HG03575 (cell line): ENCODE results near the gene ZDHHC8.

ENCODE experiments used
- ATAC-seq: cut with Tn5 transposase; IDR thresholded peaks from one replicate; pipeline ENCODE4 v1.9.1; 2021; ENCODE audit not compliant: unreplicated experiment, insufficient number of reproducible peaks, low FRiP score; ENCODE audit errors: extremely low read depth

Gene ZDHHC8

GRCh38 chr22:20125201-20126174 is 6.1 kb upstream of the ZDHHC8 start:
- no peak for ATAC-seq

DNA sequence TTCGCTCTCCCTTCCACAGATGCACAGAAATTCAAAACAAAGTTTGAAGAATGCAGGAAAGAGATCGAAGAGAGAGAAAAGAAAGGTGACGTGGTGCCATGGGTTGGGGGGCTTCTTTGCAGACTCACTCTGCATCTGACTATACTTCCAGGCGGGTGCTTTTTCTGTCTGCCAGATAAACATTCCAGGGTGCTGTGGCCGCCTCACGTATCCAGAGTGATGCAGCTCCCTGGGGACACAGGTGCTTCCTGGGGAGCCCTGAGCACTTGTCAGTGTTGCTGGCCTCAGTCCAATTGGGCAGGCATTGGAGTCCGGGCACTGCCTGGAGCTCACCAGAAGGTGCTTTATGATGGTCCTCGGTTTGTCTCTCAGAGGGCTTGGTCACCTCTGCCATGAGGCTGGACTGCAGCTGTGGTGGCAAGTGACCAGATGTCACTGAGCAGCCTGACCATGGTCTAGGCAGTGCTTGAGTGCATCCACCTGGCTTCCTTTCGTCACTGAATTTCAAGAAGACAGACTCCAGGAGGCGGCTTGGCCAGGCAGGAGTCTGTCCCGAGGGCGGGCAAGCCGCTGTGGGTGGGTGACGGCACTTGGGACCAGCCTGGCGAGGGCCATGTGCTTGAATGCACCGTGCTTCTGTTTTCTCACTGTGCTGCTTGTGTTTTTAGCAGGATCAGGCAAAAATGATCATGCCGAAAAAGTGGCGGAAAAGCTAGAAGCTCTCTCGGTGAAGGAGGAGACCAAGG is 5.1 kb upstream of the ZDHHC8 start:
- ATAC-seq = no peak

DNA sequence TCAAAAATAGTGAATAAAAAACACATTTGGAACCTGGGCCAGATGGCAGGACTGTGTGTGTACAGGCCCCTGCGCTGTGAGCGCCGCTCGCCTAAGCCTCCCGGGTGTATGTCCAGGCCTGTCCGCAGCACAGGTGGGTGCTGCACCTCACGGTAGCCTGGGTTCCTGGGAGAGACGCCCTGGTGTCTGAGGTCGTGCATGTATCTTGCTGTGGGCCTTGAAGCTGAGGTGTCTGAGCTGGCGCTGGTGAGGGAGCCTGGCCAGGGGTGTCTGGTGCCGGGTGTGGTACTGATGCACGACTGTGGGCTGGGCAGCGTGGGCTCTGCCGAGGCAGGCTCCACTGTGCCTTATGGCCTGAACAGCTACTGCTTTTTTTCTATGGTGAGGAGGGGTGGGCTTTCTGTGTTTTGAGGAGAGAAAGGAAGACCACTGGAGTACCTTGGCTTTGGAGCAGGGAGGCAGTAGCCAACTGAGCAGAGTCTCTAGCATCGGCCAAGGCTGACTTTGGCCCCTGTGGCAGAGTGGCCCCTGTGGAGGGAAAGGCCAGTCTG is 4.2 kb upstream of the ZDHHC8 start:
- no peak for ATAC-seq

- no peak for ATAC-seq
Measured at GRCh38 chr22:20127869-20128618, 3.6 kb upstream of the ZDHHC8 start.

DNA sequence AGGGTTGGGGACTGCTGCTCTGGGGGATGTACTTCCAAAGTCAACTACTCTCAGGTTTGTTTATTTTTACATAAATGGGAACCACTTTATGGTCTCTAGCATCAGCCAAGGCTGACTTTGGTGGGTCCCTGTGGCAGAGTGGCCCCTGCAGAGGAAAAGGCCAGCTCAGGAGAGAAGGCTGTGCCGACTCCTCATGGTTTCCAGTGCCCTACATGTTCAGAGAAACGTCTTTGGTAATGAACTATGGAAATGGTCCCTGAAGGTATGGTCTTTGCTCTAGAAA is 3.0 kb upstream of the ZDHHC8 start:
- no peak for ATAC-seq

DNA sequence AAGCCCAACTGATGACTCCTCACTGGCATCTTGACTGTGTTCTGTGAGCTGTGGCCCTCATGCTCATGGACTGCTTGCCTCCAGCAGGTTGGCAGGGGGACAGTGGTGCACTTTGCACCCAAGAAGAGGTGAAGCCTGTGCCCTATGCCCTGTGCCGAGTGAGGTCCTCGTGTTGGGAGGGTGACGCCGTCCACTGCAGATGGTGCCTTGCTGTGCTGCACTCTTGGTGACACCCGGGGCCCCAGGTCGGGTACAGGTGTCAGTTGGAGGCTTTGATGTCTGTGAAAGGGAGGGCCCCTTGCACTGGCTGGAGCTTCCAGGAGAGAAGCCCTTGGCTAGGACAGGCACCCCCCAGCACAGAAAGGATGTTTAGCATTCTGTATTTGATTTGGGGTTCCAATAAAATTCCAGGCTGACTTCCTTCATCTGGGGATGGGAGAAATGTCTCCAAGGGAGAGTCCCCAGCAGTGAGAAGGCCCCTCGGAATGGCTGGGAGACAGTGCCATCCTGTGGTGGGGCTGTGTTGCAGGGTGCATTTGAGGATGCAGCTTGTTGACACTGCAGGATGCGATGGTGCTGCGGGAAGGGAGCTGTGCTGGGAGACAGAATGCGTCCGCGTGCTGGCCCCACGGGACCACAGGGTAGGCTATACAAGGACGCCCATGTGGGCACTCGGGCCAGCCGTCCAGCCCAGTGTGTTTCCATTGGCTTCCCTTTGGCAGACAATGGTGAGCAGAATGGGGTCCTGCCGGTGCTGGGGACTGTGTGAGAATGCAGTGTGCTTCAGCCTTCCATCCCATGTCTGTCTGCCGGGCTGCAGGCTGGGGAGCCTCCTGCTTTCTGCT is 2.5 kb upstream of the ZDHHC8 start:
- no peak for ATAC-seq

DNA sequence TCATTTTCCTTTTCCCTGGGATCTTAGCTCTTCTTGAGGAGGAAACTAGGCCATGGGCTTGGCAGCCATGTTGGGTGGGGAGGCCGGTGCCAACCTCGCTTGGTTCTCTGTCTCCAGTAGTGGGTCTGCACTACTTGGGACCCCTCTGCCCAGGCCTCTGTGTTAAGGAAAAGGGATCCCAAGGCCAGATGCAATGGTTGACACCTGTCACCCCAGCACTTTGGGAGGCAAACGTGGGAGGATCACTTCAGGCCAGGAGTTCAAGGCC is 1.9 kb upstream of the ZDHHC8 start:
- no peak for ATAC-seq

GRCh38 chr22:20130319-20130718 is 1.3 kb upstream of the ZDHHC8 start:
- no peak for ATAC-seq

- ATAC-seq = no peak
Measured at GRCh38 chr22:20130731-20131596, 640 bp upstream of the ZDHHC8 start.

DNA sequence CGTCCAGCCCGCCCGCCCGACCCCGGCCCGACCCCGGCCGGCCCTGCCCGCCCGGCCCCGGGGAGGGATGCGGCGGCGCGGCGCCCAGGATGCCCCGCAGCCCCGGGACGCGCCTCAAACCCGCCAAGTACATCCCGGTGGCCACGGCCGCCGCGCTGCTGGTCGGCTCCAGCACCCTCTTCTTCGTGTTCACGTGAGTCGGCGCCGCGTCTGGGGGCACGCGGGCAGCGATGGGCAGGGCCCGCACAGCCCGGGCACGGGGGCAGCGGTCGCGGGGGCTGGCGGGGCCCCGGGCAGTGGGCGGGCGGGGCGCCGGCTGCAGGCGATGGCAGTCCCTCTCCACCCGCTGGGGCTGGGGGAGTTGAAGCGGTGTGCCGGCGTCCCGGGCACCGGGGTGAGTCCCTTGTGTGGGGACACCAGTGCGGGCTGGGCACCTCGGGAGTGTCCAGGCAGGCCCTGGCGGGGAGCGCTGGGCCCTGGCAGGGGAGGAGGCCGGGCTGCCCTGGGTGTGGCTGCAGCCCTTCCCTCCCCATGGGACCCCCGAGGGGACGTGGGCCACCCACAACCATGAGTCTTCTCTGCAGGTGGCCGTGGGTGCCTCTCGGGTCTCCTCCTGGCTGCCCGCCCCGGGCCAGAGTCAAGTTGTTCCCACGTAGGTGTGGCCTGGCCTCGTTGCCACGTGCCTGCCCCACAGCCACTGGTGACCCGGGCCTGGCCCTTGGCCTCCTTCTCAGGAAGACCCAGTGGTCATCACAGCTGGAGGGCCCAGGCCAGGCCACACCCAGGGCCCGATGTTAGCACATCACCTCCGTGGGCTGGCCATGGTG is 468 bp downstream of the ZDHHC8 start:
- no peak for ATAC-seq

DNA sequence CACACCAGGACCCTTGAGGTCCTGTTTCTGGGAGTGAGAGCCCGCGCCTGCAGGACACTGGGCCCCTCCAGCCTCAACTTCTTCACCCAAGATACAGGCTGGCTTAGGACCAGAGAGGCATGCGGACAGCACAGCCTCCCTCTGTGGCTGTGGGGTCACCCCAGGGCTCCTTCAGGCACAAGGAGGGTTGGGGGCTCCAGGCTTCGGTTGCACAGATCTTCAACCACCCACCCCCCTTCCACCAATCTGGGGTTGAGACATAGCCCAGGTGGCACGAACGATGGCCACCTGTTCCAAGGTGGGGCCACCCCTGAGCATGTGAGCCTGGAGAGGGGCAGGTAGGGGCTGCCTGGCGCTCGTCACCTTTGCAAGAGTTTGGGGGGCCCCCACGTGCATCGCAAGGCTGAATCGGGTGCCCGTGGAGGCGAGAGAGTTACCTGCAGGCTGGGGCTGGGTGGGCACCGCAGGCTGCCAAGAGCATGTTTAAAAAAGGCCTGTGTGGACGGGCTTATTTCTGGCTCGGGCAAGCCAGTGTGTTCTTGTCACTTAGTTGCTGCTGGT is 1.2 kb downstream of the ZDHHC8 start:
- ATAC-seq = no peak

GRCh38 chr22:20133930-20134549 is 2.4 kb downstream of the ZDHHC8 start:
- ATAC-seq = no peak

DNA sequence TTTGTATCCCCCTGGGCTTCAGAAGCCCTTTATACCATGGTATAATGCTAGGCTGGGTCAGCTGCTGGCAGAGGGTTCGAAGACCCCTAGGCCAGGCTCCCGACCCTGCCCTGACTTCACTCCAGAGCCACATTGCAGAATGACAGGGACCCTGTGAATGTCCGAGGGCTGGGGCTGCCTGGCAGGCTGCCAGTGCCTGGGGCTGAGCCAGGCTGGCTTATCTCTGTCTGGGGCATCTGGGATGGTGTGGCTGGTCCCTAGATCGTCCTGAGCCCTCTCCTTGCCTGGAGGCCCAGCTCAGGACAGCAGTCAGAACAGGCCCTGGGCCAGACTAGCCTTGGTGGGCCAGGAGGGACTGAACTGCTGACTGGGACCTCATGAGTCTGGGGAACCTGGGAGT is 3.7 kb downstream of the ZDHHC8 start:
- no peak for ATAC-seq

DNA sequence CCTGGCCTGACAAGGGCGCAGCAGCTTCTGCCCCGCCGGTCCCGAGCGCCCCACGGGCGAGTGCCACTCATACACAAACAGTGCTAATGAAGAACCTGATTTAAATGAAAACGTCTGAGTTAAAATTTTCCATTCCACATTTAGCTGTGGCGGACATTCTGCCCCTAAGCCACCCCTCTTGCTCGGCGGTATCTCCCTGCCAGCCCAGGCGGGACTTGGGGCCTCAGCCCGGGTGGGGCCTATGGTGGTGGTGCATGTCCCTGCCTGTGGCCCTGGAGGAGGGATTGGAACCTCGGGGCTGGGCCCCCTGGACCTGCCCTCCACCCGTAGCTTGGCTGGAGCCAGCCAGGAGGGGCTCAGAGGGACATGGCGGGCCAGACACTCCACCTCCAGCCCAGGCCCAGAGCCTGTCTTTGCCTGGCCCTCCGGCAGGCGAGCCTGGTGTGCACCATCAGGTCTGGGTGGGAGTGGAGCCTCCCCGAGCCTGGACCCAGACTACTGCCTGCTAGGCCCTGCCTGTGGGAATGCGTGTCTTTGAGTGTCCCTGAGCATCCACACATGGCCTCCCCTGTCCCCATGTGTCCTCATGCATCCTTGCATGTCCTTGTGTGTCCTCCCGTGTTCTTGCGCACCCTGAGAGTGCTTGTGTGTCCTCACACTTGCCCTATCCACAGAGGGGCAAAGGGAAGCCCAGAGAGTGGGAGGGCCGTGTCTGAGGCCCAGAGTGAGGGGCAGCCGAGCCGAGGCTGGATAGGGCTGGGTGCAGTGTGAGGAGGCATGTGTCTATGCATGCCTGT is 4.4 kb downstream of the ZDHHC8 start:
- ATAC-seq = no peak

DNA sequence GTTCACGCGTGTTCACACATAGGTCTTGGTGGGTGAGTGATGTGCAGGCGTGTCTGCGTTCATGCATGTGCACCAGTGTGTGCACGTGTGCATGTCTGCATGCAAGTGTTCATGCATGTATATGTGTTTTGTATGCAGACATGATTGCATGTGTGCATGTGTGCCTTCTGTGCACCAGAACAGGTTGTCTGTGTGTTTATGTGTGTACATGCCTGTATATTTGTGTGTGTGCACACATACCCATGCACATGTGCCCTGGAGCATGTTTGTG is 4.9 kb downstream of the ZDHHC8 start:
- no peak for ATAC-seq

- no peak for ATAC-seq
Measured at GRCh38 chr22:20137113-20137512, 5.5 kb downstream of the ZDHHC8 start.
